HepG2 (cell line): ENCODE measurements around the gene WDR20. TPM values are rescaled to one million over a fixed set of nuclear protein-coding genes. Genes with fewer than 3 reads are reported as not detected.
A peak's percentile ranks its signal among the peaks of the same experiment; 100 is the strongest.

Experiments
- ATAC-seq: fragments of 200-7000 bp; cut with Tn5 transposase; 3 replicates; pipeline ENCODE4 v1.9.1; 2020; ENCODE audit warnings: mild to moderate bottlenecking, moderate library complexity
- BruUV-seq: library from RNA; stranded (reverse); fragments of 400-500 nt; replicated peaks from 2 replicates; lab custom pipeline; 2021; lab: Mats Ljungman, UMichigan
- CTCF ChIA-PET: fragments of 300-600 bp; formaldehyde crosslinking; extraction: SDS; loops from one replicate; lab custom pipeline; 2021; ENCODE audit warnings: low total read pairs, inconsistent platforms, low intra/inter-chr PET ratio; lab: Yijun Ruan, JAX
- POLR2A ChIA-PET: fragments of 350-600 bp; sonication (Branson Sonifier 250); formaldehyde crosslinking; loops from one replicate; lab custom pipeline; 2020; ENCODE audit warnings: antibody characterized with exemption, inconsistent platforms; lab: Yijun Ruan, JAX
- DNase-seq: peaks from one replicate; pipeline ENCODE4 v3.0.0-alpha.2; 2015; ENCODE audit warnings: low spot score
- FAIRE-seq: peaks from 3 replicates; lab custom pipeline; 2011; peaks lifted over from hg19 to GRCh38; lab: Jason Lieb, UNC
- H2AFZ ChIP-seq: one replicate; pipeline ENCODE4 v1.6.1; 2011; ENCODE audit warnings: low read length, inconsistent platforms
- H3K27ac ChIP-seq: fragments of 300-600 bp; 3 replicates; pipeline ENCODE4 v1.8.0; 2011; ENCODE audit warnings: mixed run types, mild to moderate bottlenecking, mixed read lengths, low read length, inconsistent platforms; ENCODE audit not compliant: insufficient read depth; ENCODE audit errors: extremely low read length
- H3K27me3 ChIP-seq, 2 experiments: fragments of 200-600 bp in 1 of 2; 2 replicates in 1 of 2; 3 replicates in 1 of 2; pipeline versions ENCODE4 v1.6.0 to v1.8.0; 2011; ENCODE audit warnings: low read length in 2 of 2, mild to moderate bottlenecking in 2 of 2, moderate library complexity in 2 of 2, inconsistent platforms in 1 of 2; ENCODE audit not compliant: insufficient read depth in 2 of 2, control insufficient read depth in 1 of 2
- H3K36me3 ChIP-seq, 2 experiments: fragments of 200-600 bp in 1 of 2; replicated peaks in 1 of 2; 2 replicates in 1 of 2; 3 replicates in 1 of 2; pipeline versions ENCODE4 v1.5.1 to v1.8.0; 2011; ENCODE audit warnings: low read length in 2 of 2, inconsistent platforms in 1 of 2; ENCODE audit not compliant: insufficient read depth in 2 of 2, control insufficient read depth in 1 of 2
- H3K4me1 ChIP-seq: 2 replicates; pipeline ENCODE4 v1.5.1; 2012; ENCODE audit warnings: low read length, inconsistent platforms; ENCODE audit not compliant: insufficient read depth
- H3K4me2 ChIP-seq: 2 replicates; pipeline ENCODE4 v1.6.0; 2011; ENCODE audit warnings: low read depth, low read length, inconsistent platforms
- H3K4me3 ChIP-seq, 3 experiments: fragments of 200-600 bp in 1 of 3; sonication (generic), shearing (Covaris generic) in 1 of 3; replicated peaks in 1 of 3; 2 replicates each; pipeline ENCODE4 v1.5.1; 2011 to 2016; ENCODE audit warnings: low read length in 3 of 3, inconsistent platforms in 2 of 3, low read depth in 2 of 3, mild to moderate bottlenecking in 2 of 3, control low read depth in 1 of 3, mixed read lengths in 1 of 3; ENCODE audit not compliant: insufficient read depth in 1 of 3
- H3K79me2 ChIP-seq: one replicate; pipeline ENCODE4 v1.6.1; 2011; ENCODE audit warnings: low read length, inconsistent platforms; ENCODE audit not compliant: insufficient read depth
- H3K9ac ChIP-seq: 2 replicates; pipeline ENCODE4 v1.6.0; 2011; ENCODE audit warnings: mild to moderate bottlenecking, low read depth, low read length, inconsistent platforms; ENCODE audit not compliant: insufficient read depth
- H3K9me3 ChIP-seq: 2 replicates; pipeline ENCODE4 v1.5.1; 2012; ENCODE audit warnings: mild to moderate bottlenecking, low read length
- H4K20me1 ChIP-seq: 2 replicates; pipeline ENCODE4 v1.6.0; 2011; ENCODE audit warnings: inconsistent platforms, mild to moderate bottlenecking, low read length, moderate library complexity; ENCODE audit not compliant: insufficient read depth
- ARHGAP35 ChIP-seq: sonication (generic); formaldehyde crosslinking; IDR thresholded peaks from 2 replicates; pipeline ENCODE4 v1.9.0; 2022; ENCODE audit warnings: mild to moderate bottlenecking, inconsistent platforms, moderate library complexity, missing genetic modification reagents, borderline replicate concordance
- HES4 ChIP-seq: sonication (generic); formaldehyde crosslinking; IDR thresholded peaks from 2 replicates; pipeline ENCODE4 v1.9.0; 2021; ENCODE audit warnings: mild to moderate bottlenecking, missing genetic modification reagents, borderline replicate concordance
- KMT2A ChIP-seq: sonication (generic); formaldehyde crosslinking; IDR thresholded peaks from 2 replicates; pipeline ENCODE4 v1.4.0; 2020; ENCODE audit warnings: missing genetic modification reagents
- MTF2 ChIP-seq: sonication (generic); formaldehyde crosslinking; IDR thresholded peaks from 2 replicates; pipeline ENCODE4 v1.5.0; 2020; ENCODE audit warnings: missing genetic modification reagents, borderline replicate concordance
- PHF8 ChIP-seq: sonication (generic); formaldehyde crosslinking; IDR thresholded peaks from 2 replicates; pipeline ENCODE4 v1.5.0; 2020; ENCODE audit warnings: missing genetic modification reagents
- RARA ChIP-seq: IDR thresholded peaks from 2 replicates; pipeline ENCODE4 v1.6.1; 2016; ENCODE audit warnings: missing genetic modification reagents, missing compliant biosample characterization
- ZBTB8A ChIP-seq: sonication (generic); formaldehyde crosslinking; IDR thresholded peaks from 2 replicates; pipeline ENCODE4 v1.4.0; 2020; ENCODE audit warnings: mild to moderate bottlenecking, low read depth, missing genetic modification reagents, borderline replicate concordance
- ZNF564 ChIP-seq: sonication (generic); formaldehyde crosslinking; IDR thresholded peaks from 2 replicates; pipeline ENCODE4 v1.8.1; 2023; ENCODE audit warnings: mild to moderate bottlenecking, missing genetic modification reagents
- ZZZ3 ChIP-seq: sonication (generic); formaldehyde crosslinking; IDR thresholded peaks from 2 replicates; pipeline ENCODE4 v1.4.0; 2020; ENCODE audit warnings: missing genetic modification reagents, mild to moderate bottlenecking, borderline replicate concordance
- WGBS: methylation state at CpG from one replicate; pipeline ENCODE4 v1.1.6; 2017; ENCODE audit warnings: low lambda C conversion rate; 5-methylcytosine and 5-hydroxymethylcytosine counted together
- in situ Hi-C: cut with HindIII; loops from 2 replicates; pipeline ENCODE4 v1.10.0; 2017; ENCODE audit warnings: low pct_unique_long_range_greater_than_20kb; ENCODE audit not compliant: extremely low pct_ligation_motif_present
- intact Hi-C: fragments of 100-400 bp; cut with micrococcal nuclease; formaldehyde crosslinking; loops from one replicate; pipeline ENCODE4 v1.10.0; 2022; ENCODE audit not compliant: unreplicated experiment
- polyA plus RNA-seq, 8 experiments: library from polyadenylated mRNA; depleted of rRNA in 3 of 8; stranded (reverse) in 7 of 8; unstranded in 1 of 8; fragments of >200 nt; fragmentation: Illumina TruSeq in 4 of 8; extraction: Trizol in 4 of 8; gene quantifications; 2 replicates each; pipeline versions ENCODE4 v1.2.1 to v1.2.3, GENCODE V29; 2011 to 2016; ENCODE audit warnings: low read depth in 4 of 8, missing spikeins in 1 of 8, mixed read lengths in 1 of 8; ENCODE audit not compliant: insufficient read depth in 1 of 8
- total RNA-seq, 5 experiments: library from RNA; depleted of rRNA; stranded (reverse); fragments of >200 nt; fragmentation: Illumina TruSeq; extraction: Trizol; gene quantifications; 2 replicates each; pipeline ENCODE4 v1.2.3, GENCODE V29; 2016; ENCODE audit warnings: low read depth in 1 of 5
- TF ChIP-seq, protein P1 (sequence below): sonication (generic); formaldehyde crosslinking; IDR thresholded peaks from 2 replicates; pipeline ENCODE4 v1.4.0; 2020; ENCODE audit warnings: missing genetic modification reagents, borderline replicate concordance
- TF ChIP-seq, protein P2 (sequence below): sonication (generic); formaldehyde crosslinking; IDR thresholded peaks from 2 replicates; pipeline ENCODE4 v1.4.0; 2020; ENCODE audit warnings: missing genetic modification reagents
- TF ChIP-seq, protein P3 (sequence below): sonication (generic); formaldehyde crosslinking; IDR thresholded peaks from 2 replicates; pipeline ENCODE4 v1.4.0; 2020; ENCODE audit warnings: mild to moderate bottlenecking, missing genetic modification reagents

Gene WDR20
- total and polyA plus RNA-seq, 2 of the 13 experiments (the other 11 are each of a cell fraction or from before 2014, with no cell fraction given): 10.4 to 23.2 TPM

DNA sequence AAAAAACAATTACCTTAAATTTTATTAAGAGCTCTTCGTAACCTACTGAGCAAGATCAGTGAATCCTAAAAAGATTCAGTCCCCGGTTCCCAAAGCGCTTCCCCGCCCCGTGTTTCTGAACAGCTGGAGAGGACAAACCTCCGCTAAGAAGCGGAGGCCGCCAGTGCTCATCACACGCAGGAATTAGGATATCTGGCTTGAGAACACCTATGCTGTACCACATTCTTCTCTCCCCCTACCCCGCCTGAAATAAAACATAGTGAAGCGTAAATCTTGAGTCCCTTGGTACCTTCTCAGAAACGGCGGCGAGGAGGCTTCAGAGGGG lies 774 bp upstream of the WDR20 start:
- ChIA-PET POLR2A (interaction anchor here (1.5 kb wide), 1 partner anchor 12 kb away, joined by 5 read pairs; no protein-coding TSS in a partner anchor), CTCF (no interaction called here)
- H3K27me3 ChIP-seq: no peaks in the 10 kb centered on the region; a peak in 1 of 5 replicates
- ATAC-seq (peak; percentile 23; the same call in 2 of the 3 replicates), DNase-seq (no peak), FAIRE-seq (no peak)
- intact Hi-C loops (no loop called here), in situ Hi-C loops (no loop called here)
- WGBS: 2% methylated on average over 11 of the region's 14 CpGs
- H3K9me3 ChIP-seq: no peaks in the 10 kb centered on the region
- H4K20me1 ChIP-seq: peaks cover 10% of the 10 kb centered on the region; the same call in 1 of the 2 replicates
- TSS peak; percentile 75 for BruUV-seq
- peak overlapping the region; percentile 78 to 93 (median 92) for H3K4me3 ChIP-seq
- H3K36me3 ChIP-seq: peaks cover 0 to 8% of the 10 kb centered on the region in 2 experiments; a peak in 1 of 5 replicates
- H2AFZ ChIP-seq: peak overlapping the region; percentile 84
- H3K79me2 ChIP-seq: peaks cover 41% of the 10 kb centered on the region
- H3K4me1 ChIP-seq: peaks cover 15% of the 10 kb centered on the region
- peak overlapping the region; percentile 64 for H3K4me2 ChIP-seq
- H3K9ac ChIP-seq: peak overlapping the region; percentile 71
- H3K27ac ChIP-seq: peak overlapping the region; percentile 51
- TF ChIP-seq ARHGAP35 (no peak), MTF2 (CRISPR knock-in tag) (0 out of 2 replicates have a peak, but pooled peaks have one; percentile 36), PHF8 (CRISPR knock-in tag) (no peak), KMT2A (CRISPR knock-in tag) (peak; percentile 49; the same call in 1 of the 2 replicates), RARA (CRISPR knock-in tag) (no peak), ZZZ3 (no peak), HES4 (CRISPR knock-in tag) (no peak), ZBTB8A (CRISPR knock-in tag) (0 out of 2 replicates have a peak, but pooled peaks have one; percentile 55), ZNF564 (CRISPR knock-in tag) (no peak)
- TF ChIP-seq, protein P1, sequence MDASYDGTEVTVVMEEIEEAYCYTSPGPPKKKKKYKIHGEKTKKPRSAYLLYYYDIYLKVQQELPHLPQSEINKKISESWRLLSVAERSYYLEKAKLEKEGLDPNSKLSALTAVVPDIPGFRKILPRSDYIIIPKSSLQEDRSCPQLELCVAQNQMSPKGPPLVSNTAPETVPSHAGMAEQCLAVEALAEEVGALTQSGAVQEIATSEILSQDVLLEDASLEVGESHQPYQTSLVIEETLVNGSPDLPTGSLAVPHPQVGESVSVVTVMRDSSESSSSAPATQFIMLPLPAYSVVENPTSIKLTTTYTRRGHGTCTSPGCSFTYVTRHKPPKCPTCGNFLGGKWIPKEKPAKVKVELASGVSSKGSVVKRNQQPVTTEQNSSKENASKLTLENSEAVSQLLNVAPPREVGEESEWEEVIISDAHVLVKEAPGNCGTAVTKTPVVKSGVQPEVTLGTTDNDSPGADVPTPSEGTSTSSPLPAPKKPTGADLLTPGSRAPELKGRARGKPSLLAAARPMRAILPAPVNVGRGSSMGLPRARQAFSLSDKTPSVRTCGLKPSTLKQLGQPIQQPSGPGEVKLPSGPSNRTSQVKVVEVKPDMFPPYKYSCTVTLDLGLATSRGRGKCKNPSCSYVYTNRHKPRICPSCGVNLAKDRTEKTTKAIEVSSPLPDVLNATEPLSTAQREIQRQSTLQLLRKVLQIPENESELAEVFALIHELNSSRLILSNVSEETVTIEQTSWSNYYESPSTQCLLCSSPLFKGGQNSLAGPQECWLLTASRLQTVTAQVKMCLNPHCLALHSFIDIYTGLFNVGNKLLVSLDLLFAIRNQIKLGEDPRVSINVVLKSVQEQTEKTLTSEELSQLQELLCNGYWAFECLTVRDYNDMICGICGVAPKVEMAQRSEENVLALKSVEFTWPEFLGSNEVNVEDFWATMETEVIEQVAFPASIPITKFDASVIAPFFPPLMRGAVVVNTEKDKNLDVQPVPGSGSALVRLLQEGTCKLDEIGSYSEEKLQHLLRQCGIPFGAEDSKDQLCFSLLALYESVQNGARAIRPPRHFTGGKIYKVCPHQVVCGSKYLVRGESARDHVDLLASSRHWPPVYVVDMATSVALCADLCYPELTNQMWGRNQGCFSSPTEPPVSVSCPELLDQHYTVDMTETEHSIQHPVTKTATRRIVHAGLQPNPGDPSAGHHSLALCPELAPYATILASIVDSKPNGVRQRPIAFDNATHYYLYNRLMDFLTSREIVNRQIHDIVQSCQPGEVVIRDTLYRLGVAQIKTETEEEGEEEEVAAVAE (CRISPR knock-in tag): no peak
- TF ChIP-seq, protein P2, sequence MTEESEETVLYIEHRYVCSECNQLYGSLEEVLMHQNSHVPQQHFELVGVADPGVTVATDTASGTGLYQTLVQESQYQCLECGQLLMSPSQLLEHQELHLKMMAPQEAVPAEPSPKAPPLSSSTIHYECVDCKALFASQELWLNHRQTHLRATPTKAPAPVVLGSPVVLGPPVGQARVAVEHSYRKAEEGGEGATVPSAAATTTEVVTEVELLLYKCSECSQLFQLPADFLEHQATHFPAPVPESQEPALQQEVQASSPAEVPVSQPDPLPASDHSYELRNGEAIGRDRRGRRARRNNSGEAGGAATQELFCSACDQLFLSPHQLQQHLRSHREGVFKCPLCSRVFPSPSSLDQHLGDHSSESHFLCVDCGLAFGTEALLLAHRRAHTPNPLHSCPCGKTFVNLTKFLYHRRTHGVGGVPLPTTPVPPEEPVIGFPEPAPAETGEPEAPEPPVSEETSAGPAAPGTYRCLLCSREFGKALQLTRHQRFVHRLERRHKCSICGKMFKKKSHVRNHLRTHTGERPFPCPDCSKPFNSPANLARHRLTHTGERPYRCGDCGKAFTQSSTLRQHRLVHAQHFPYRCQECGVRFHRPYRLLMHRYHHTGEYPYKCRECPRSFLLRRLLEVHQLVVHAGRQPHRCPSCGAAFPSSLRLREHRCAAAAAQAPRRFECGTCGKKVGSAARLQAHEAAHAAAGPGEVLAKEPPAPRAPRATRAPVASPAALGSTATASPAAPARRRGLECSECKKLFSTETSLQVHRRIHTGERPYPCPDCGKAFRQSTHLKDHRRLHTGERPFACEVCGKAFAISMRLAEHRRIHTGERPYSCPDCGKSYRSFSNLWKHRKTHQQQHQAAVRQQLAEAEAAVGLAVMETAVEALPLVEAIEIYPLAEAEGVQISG (CRISPR knock-in tag): no peak
- TF ChIP-seq, protein P3, sequence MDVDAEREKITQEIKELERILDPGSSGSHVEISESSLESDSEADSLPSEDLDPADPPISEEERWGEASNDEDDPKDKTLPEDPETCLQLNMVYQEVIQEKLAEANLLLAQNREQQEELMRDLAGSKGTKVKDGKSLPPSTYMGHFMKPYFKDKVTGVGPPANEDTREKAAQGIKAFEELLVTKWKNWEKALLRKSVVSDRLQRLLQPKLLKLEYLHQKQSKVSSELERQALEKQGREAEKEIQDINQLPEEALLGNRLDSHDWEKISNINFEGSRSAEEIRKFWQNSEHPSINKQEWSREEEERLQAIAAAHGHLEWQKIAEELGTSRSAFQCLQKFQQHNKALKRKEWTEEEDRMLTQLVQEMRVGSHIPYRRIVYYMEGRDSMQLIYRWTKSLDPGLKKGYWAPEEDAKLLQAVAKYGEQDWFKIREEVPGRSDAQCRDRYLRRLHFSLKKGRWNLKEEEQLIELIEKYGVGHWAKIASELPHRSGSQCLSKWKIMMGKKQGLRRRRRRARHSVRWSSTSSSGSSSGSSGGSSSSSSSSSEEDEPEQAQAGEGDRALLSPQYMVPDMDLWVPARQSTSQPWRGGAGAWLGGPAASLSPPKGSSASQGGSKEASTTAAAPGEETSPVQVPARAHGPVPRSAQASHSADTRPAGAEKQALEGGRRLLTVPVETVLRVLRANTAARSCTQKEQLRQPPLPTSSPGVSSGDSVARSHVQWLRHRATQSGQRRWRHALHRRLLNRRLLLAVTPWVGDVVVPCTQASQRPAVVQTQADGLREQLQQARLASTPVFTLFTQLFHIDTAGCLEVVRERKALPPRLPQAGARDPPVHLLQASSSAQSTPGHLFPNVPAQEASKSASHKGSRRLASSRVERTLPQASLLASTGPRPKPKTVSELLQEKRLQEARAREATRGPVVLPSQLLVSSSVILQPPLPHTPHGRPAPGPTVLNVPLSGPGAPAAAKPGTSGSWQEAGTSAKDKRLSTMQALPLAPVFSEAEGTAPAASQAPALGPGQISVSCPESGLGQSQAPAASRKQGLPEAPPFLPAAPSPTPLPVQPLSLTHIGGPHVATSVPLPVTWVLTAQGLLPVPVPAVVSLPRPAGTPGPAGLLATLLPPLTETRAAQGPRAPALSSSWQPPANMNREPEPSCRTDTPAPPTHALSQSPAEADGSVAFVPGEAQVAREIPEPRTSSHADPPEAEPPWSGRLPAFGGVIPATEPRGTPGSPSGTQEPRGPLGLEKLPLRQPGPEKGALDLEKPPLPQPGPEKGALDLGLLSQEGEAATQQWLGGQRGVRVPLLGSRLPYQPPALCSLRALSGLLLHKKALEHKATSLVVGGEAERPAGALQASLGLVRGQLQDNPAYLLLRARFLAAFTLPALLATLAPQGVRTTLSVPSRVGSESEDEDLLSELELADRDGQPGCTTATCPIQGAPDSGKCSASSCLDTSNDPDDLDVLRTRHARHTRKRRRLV (CRISPR knock-in tag): 0 out of 2 replicates have a peak, but pooled peaks have one; percentile 20
